Sigmoid colon (tissue), 4 donors: Measurements from ENCODE around the gene TMEM156.

Experiments
- POLR2AphosphoS5 ChIP-seq, 4 donors: sonication (generic); formaldehyde crosslinking; IDR thresholded peaks; one replicate each; pipeline ENCODE4 v1.6.1; 2017; ENCODE audit warnings: antibody characterized with exemption in 4 of 4
- TF ChIP-seq, protein P1 (sequence below), 4 experiments: fragments of 450-650 bp in 3 of 4; fragments of 200-600 bp in 1 of 4; IDR thresholded peaks; one replicate each; pipeline ENCODE4 v1.5.1; 2016 to 2019; ENCODE audit warnings: antibody characterized with exemption in 4 of 4, mild to moderate bottlenecking in 3 of 4, moderate library complexity in 2 of 4

DNA sequence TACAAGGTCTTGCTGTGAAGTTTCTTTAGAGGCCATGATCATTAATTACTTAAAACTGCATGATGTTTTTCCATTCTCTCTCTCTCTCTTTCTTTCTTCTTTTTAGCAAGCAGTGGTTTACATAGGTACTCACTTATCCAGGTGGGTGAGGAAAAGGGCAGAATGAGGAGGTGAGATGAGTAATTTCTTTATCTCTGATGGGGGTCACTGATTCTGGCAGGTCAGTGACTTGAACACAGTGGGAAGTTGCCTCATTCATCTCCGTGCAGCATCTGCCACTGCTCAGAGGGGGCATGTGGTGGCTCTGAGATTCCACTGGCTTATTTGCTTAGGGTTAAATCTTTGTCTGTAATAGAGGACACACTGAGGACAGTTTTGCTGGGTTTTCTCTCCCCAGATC is 102.0 kb downstream of the TMEM156 start:
- TF ChIP-seq, protein P1, sequence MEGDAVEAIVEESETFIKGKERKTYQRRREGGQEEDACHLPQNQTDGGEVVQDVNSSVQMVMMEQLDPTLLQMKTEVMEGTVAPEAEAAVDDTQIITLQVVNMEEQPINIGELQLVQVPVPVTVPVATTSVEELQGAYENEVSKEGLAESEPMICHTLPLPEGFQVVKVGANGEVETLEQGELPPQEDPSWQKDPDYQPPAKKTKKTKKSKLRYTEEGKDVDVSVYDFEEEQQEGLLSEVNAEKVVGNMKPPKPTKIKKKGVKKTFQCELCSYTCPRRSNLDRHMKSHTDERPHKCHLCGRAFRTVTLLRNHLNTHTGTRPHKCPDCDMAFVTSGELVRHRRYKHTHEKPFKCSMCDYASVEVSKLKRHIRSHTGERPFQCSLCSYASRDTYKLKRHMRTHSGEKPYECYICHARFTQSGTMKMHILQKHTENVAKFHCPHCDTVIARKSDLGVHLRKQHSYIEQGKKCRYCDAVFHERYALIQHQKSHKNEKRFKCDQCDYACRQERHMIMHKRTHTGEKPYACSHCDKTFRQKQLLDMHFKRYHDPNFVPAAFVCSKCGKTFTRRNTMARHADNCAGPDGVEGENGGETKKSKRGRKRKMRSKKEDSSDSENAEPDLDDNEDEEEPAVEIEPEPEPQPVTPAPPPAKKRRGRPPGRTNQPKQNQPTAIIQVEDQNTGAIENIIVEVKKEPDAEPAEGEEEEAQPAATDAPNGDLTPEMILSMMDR (IDR thresholded peaks at IDR 0.05) = no peak
- TF ChIP-seq POLR2AphosphoS5 (IDR thresholded peaks at IDR 0.05) = no peak
